Hematopoietic multipotent progenitor cell treated with erythropoietin and hydrocortisone succinate and interleukin-3 and kit ligand, for 15 days (in vitro differentiated cells): Measurements from ENCODE around the gene BATF.

Source experiments
- DNase-seq: peaks from one replicate; pipeline ENCODE4 v3.0.0-alpha.2; 2015; ENCODE audit warnings: low spot score

Gene BATF

GRCh38 chr14:75535164-75535898, 13.1 kb downstream of the BATF start:
- no peak for DNase-seq

- no peak for DNase-seq
Observed at GRCh38 chr14:75537071-75537470, 14.8 kb downstream of the BATF start.

GRCh38 chr14:75539162-75539560, 16.9 kb downstream of the BATF start:
- no peak for DNase-seq

GRCh38 chr14:75539561-75540478, 17.6 kb downstream of the BATF start:
- no peak for DNase-seq

GRCh38 chr14:75540479-75540851, 18.2 kb downstream of the BATF start:
- DNase-seq, result no peak

GRCh38 chr14:75542588-75543091, 20.4 kb downstream of the BATF start:
- no peak for DNase-seq

GRCh38 chr14:75543253-75543652, 21.0 kb downstream of the BATF start:
- no peak for DNase-seq

GRCh38 chr14:75543786-75544185, 21.5 kb downstream of the BATF start:
- no peak for DNase-seq

- DNase-seq, result no peak
Observed at GRCh38 chr14:75545907-75546306, 23.6 kb downstream of the BATF start.

GRCh38 chr14:75547552-75548250, 25.4 kb downstream of the BATF start:
- no peak for DNase-seq

GRCh38 chr14:75548544-75548943, 26.3 kb downstream of the BATF start:
- no peak for DNase-seq

- DNase-seq, result no peak
Observed at GRCh38 chr14:75549169-75549568, 26.9 kb downstream of the BATF start.

- no peak for DNase-seq
Observed at GRCh38 chr14:75551021-75551420, 28.8 kb downstream of the BATF start.

GRCh38 chr14:75553157-75553556, 30.9 kb downstream of the BATF start:
- DNase-seq, result no peak

- DNase-seq, result no peak
Observed at GRCh38 chr14:75553761-75554364, 31.6 kb downstream of the BATF start.

- no peak for DNase-seq
Observed at GRCh38 chr14:75554482-75554881, 32.2 kb downstream of the BATF start.

- no peak for DNase-seq
Observed at GRCh38 chr14:75558440-75558839, 36.2 kb downstream of the BATF start.

GRCh38 chr14:75559045-75559444, 36.8 kb downstream of the BATF start:
- no peak for DNase-seq

GRCh38 chr14:75559451-75560222, 37.4 kb downstream of the BATF start:
- no peak for DNase-seq

GRCh38 chr14:75561013-75561432, 38.8 kb downstream of the BATF start:
- peak; percentile 30 for DNase-seq

- no peak for DNase-seq
Observed at GRCh38 chr14:75562089-75562488, 39.8 kb downstream of the BATF start.
